Activated naive CD8-positive, alpha-beta T cell treated with anti-CD3 and anti-CD28 coated beads for 36 hours (primary cell): Measurements from ENCODE around the gene AIFM1. TPM values are rescaled to one million over a fixed set of nuclear protein-coding genes. Genes with fewer than 3 reads are reported as not detected.
A peak's percentile ranks its signal among the peaks of the same experiment; 100 is the strongest.

Source experiments
- DNase-seq: peaks from one replicate; pipeline ENCODE4 v3.0.0; 2021
- H3K27ac Mint-ChIP-seq: one replicate; pipeline ENCODE4 v1.8.0; 2022; ENCODE audit warnings: mild to moderate bottlenecking, moderate library complexity, mixed read lengths
- H3K27me3 Mint-ChIP-seq: one replicate; pipeline ENCODE4 v1.8.0; 2022; ENCODE audit warnings: mild to moderate bottlenecking, mixed read lengths
- H3K36me3 Mint-ChIP-seq: one replicate; pipeline ENCODE4 v1.8.0; 2021; ENCODE audit warnings: mild to moderate bottlenecking, mixed read lengths
- H3K4me1 Mint-ChIP-seq: one replicate; pipeline ENCODE4 v1.8.0; 2021; ENCODE audit warnings: mixed read lengths
- H3K4me3 Mint-ChIP-seq: one replicate; pipeline ENCODE4 v1.8.0; 2022; ENCODE audit warnings: mild to moderate bottlenecking, moderate library complexity, mixed read lengths
- H3K9me3 Mint-ChIP-seq: one replicate; pipeline ENCODE4 v1.8.0; 2022; ENCODE audit warnings: mixed read lengths
- total RNA-seq, 2 experiments: library from RNA; stranded (reverse); gene quantifications; one replicate each; pipeline ENCODE4 v1.2.3, GENCODE V29; 2021

The AIFM1 gene
- total RNA-seq, 2 experiments from 2014 or later = 60.1 to 62.7 TPM

- Mint-ChIP-seq H3K36me3 (peaks cover 6% of the 10 kb centered on the region), H3K27ac (peak overlapping the region; percentile 81), H3K4me3 (peak overlapping the region; percentile 14), H3K9me3 (no peaks in the 10 kb centered on the region), H3K4me1 (peaks cover 50% of the 10 kb centered on the region), H3K27me3 (no peaks in the 10 kb centered on the region)
- DNase-seq = no peak
Measured at GRCh38 chrX:130081421-130082045, 84.1 kb downstream of the AIFM1 start.

GRCh38 chrX:130080791-130081367, 84.8 kb downstream of the AIFM1 start:
- no peak for DNase-seq
- H3K27ac Mint-ChIP-seq = no peak overlapping the region

GRCh38 chrX:130079824-130080406, 85.7 kb downstream of the AIFM1 start:
- no peaks in the 10 kb centered on the region for H3K9me3 Mint-ChIP-seq
- peaks cover 36% of the 10 kb centered on the region for H3K4me1 Mint-ChIP-seq
- no peaks in the 10 kb centered on the region for H3K27me3 Mint-ChIP-seq
- DNase-seq = peak; percentile 33
- H3K27ac Mint-ChIP-seq = peak overlapping the region; percentile 31
- no peak overlapping the region for H3K4me3 Mint-ChIP-seq
- peaks cover 6% of the 10 kb centered on the region for H3K36me3 Mint-ChIP-seq

More at GRCh38 chrX:130080791-130081367, 84.8 kb downstream of the AIFM1 start:
- Mint-ChIP-seq H3K9me3 (no peaks in the 10 kb centered on the region), H3K4me1 (peaks cover 44% of the 10 kb centered on the region), H3K36me3 (peaks cover 6% of the 10 kb centered on the region), H3K4me3 (no peak overlapping the region), H3K27me3 (no peaks in the 10 kb centered on the region)

Other genes starting within 250 kb of the AIFM1 start
- gene BCORL1, start 183.2 kb downstream of the AIFM1 start, total RNA-seq = 1 to 10 TPM; 6.8 to 7.3 TPM
- 10 to 100 TPM; 17.3 to 17.6 TPM for gene ELF4, start 55.3 kb downstream of the AIFM1 start, total RNA-seq
- 10 to 100 TPM; 22.6 to 26.1 TPM for gene RAB33A, start 6.1 kb upstream of the AIFM1 start, total RNA-seq
- gene ZNF280C, start 103.1 kb upstream of the AIFM1 start, total RNA-seq = 1 to 10 TPM; 5.8 to 6.5 TPM
- gene SLC25A14, start 174.1 kb upstream of the AIFM1 start, total RNA-seq = 10 to 100 TPM; 12.6 to 13.7 TPM
- gene GPR119, start 219.8 kb upstream of the AIFM1 start, total RNA-seq = not detected
- 10 to 100 TPM; 28.4 TPM for gene RBMX2, start 236.1 kb upstream of the AIFM1 start, total RNA-seq